Left colon (tissue), 2 donors: ENCODE data around the gene SLC2A14. TPM values are rescaled to one million over a fixed set of nuclear protein-coding genes. Genes with fewer than 3 reads are reported as not detected.
"Not testable (repeated sequence)": the region's sequence is repeated elsewhere in the genome, so short reads cannot be mapped to it uniquely, and the experiment has no call there.

Experiments used
- ATAC-seq: fragments of 200-7000 bp; cut with Tn5 transposase; one replicate; pipeline ENCODE4 v1.9.1; 2020; ENCODE audit warnings: mild to moderate bottlenecking, moderate library complexity
- DNase-seq, 2 donors: peaks; one replicate each; pipeline ENCODE4 v3.0.0-alpha.2; 2020
- intact Hi-C, 2 donors: fragments of 100-400 bp; cut with DNase I in 1 of 2; cut with micrococcal nuclease in 1 of 2; formaldehyde crosslinking; loops; one replicate each; pipeline versions ENCODE4 v1.11.2 to v1.14.0; 2022; cut with DNase I, micrococcal nuclease
- total RNA-seq, 2 donors: library from RNA; stranded (reverse); fragmentation: NEBNext Ultra II Directional; extraction: Animal tissue kit (Norgen Biotek cat#: 25700); gene quantifications; one replicate each; pipeline ENCODE4 v1.2.1, GENCODE V29; 2021
- donor health status: DM: no; HTN: no; CAD: no.
- donor health status: DM: yes; HTN: yes; CAD: no.

SLC2A14 gene
- total RNA-seq, 2 donors from 2014 or later: 0.36 to 0.37 TPM

DNA sequence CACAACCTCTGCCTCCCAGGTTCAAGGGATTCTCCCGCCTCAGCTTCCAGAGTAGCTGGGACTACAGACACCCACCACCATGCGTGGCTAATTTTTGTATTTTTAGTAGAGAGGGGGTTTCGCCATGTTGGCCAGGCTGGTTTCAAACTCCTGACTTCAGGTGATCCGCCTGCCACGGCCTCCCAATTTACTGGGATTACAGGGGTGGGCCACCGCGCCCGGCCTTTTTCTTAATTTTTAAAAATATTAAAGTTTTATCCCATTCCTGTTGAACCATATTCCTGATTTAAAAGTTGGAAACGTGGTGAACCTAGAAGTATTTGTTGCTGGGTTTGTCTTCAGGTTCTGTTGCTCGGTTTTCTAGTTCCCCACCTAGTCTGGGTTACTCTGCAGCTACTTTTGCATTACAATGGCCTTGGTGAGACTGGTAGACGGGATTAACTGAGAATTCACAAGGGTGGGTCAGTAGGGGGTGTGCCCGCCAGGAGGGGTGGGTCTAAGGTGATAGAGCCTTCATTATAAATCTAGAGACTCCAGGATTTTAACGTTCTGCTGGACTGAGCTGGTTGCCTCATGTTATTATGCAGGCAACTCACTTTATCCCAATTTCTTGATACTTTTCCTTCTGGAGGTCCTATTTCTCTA lies 83.7 kb downstream of the SLC2A14 start, which contains the start of gene NANOG:
Gene NANOG (plus strand): TSS at position 519 of the 645 bp plus-strand sequence. CDS start 213 bp downstream, outside the sequence.
- intact Hi-C loops, ATAC-seq: not testable (repeated sequence)

DNA sequence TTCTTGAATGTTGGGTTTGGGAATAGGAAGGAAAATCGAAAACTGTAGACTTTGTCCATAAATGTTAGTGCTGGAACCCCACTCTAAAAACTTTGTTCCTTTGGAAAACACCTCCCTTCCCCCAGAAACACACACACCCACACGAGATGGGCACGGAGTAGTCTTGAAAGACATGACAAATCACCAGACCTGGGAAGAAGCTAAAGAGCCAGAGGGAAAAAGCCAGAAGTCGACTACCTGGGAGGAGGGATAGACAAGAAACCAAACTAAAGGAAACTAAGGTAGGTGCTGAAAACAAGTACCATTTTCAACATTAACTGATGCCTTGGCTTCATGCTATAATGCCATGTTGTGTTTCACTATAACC lies 84.4 kb downstream of the SLC2A14 start:
- DNase-seq (no peak), ATAC-seq (no peak)
- intact Hi-C loops: no loop called here

More for the DNA sequence above, 83.7 kb downstream of the SLC2A14 start, which contains the start of gene NANOG:
- DNase-seq: not testable (repeated sequence)

DNA sequence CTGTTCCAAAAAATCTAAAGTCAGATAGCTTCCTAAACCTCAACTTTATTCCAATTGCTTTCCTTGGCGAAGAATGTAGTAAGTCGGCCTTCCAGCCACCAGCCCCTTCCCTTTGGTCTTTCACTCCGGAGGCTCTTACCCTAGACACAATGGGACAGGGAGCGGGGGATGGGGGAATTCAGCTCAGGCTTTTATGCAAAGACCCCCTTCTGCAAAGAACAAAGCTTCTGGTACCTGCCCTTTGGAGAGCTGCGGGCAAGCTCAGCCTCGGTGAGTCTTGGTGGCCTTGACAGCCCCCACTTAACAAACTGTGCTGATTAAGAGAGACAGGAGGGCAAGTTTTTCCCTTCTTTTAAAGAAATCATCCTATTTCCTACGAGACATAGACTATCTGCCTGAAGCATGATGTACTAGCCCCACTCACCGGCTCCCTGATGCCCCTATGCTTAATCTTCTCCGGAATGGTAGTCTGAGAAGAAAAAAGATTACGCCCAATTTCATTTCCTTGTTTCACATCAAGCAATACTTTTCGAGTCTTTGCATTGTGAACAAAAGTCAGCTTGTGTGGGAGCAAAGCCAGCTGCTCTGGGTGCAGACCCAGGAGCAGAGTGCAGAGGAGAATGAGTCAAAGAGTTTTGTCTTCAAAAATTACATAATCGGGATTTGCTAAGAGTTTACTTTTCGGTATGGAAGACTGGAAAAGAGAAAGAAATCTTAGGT lies 85.0 kb downstream of the SLC2A14 start:
- DNase-seq: no peak
- no peak for ATAC-seq
- intact Hi-C loops: no loop called here

DNA sequence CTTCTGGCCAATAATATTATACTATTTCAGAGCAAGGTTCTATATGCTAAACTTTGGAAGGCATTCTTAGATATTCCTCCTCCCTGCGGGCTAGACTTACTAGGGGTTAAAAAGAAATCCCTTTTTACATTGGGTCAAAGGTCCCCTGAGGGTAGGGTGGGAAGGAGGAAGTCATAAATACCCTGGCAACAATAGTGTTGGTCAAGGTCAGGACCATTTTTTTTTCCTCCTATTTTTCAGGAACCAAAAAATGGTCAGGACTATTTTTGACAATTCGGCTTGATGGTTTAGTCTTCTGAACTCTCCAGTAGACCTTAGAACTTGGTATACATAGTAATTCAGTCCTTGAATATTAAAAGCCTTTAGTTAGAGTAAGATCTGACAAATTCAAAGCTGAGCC lies 88.0 kb downstream of the SLC2A14 start:
- intact Hi-C loops: no loop called here
- ATAC-seq (no peak), DNase-seq (no peak)

DNA sequence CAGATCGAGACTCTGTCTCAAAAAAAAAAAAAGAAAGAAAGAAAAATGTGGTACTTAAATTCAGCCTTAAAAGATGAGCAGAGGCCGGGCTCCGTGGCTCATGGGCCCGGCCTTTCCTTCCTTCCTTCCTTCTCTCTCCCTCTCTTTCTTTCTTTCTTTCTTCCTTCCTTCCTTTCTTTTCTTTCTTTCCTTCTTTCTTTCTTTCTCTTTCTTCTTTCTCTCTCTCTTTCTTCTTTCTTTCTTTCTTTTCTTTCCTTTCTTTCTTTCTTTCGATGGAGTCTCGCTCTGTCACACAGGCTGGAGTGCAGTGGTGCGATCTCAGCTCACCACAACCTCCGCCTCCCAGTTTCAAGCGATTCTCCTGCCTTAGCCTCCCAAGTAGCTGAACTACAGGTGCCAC lies 89.3 kb downstream of the SLC2A14 start:
- DNase-seq, intact Hi-C loops: not testable (repeated sequence)

DNA sequence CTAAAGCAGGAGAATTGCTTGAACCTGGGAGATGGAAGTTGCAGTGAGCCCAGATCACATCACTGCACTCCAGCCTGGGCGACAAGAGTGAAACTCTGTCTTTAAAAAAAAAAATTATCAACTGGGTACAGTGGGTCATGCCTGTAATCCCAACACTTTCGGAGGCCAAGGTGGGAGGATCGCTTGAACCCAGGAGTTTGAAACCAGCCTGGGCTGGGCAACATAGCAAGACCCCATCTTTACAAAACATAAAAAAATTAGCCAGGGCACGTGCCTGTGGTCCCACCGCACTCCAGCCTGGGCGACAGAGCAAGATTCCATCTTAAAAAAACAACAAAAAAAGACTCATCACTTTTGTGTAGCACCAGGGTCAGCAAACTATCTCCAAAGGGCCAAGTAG lies 90.7 kb downstream of the SLC2A14 start:
- intact Hi-C loops: no loop called here
- no peak for ATAC-seq
- no peak for DNase-seq

More for the DNA sequence above, 89.3 kb downstream of the SLC2A14 start:
- not testable (repeated sequence) for ATAC-seq

DNA sequence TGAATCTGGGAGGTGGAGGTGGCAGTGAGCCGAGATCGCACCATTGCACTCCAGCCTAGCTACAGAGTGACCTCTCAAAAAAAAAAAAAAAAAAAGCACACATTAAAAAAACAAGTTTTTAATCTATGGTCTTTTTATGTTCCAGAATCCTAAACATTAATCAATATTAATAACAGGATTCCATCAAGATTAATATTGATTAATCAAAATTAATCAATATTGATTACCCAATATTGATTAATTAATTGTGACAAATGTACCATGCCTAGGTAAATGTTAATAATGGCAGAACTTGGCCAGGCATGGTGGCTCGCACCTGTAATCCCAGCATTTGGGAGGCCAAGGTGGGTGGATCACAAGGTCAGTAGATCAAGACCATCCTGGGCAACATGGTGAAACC lies 91.4 kb downstream of the SLC2A14 start:
- DNase-seq: no peak
- intact Hi-C loops: no loop called here
- no peak for ATAC-seq

DNA sequence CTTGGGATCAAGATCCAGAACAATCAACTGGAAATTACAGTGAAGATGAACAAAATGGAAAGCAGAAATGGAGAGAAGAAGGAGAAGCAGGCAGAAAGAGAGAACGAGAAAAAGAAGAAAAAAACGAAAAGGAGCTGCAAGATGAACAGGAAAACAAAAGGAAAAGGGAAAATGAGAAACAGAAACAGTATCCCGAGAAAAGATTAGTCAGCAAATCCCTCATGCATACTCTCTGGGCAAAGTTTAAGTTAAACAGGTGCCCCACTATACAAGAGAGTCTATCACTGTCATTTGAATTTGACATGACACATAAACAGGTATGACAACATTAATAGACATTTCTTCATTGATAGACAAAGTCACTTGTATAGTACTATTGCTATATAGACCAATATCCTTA lies 102.7 kb downstream of the SLC2A14 start:
- ATAC-seq (no peak), DNase-seq (no peak)
- intact Hi-C loops: no loop called here

Other genes starting within 250 kb of the SLC2A14 start
- 10 to 100 TPM in 1 of 2 donors, 1 to 10 TPM in 1; 5.6 to 19.6 TPM for gene APOBEC1, start 207.0 kb downstream of the SLC2A14 start, total RNA-seq
- not detected for gene GDF3, start 177.1 kb downstream of the SLC2A14 start, total RNA-seq
- not detected for gene DPPA3, start 161.5 kb downstream of the SLC2A14 start, total RNA-seq
- not detected for gene CLEC4C, start 125.5 kb downstream of the SLC2A14 start, total RNA-seq
- not detected for gene NANOGNB, start 107.7 kb downstream of the SLC2A14 start, total RNA-seq
- gene NANOG, start 83.5 kb downstream of the SLC2A14 start, total RNA-seq: under 1 TPM; 0.09 to 0.22 TPM
- gene SLC2A3, start 63.3 kb upstream of the SLC2A14 start, total RNA-seq: 10 to 100 TPM in 1 of 2 donors, 1 to 10 TPM in 1; 8.9 to 11.8 TPM
- 10 to 100 TPM; 10.7 to 13.3 TPM for gene FOXJ2, start 159.8 kb upstream of the SLC2A14 start, total RNA-seq
- gene C3AR1, start 193.4 kb upstream of the SLC2A14 start, total RNA-seq: 1 to 10 TPM; 2.1 to 7.4 TPM
- 10 to 100 TPM; 41.1 to 43.8 TPM for gene NECAP1, start 209.4 kb upstream of the SLC2A14 start, total RNA-seq